KBM-7 (cell line): ENCODE data around the gene CECR2.

Source experiments
- DNase-seq: peaks from one replicate; pipeline ENCODE4 v3.0.0-alpha.2; 2015
- in situ Hi-C: fragments of 300-500 bp; cut with MboI; formaldehyde crosslinking; loops from 2 replicates; pipeline ENCODE4 v1.14.3; 2020; ENCODE audit warnings: low sequenced_read_pairs, low pct_unique_long_range_greater_than_20kb, mixed read lengths

Gene CECR2

GRCh38 chr22:17434856-17435255, 65.6 kb downstream of the CECR2 start:
- no peak for DNase-seq
- in situ Hi-C loops: loop anchor here (25.0 kb wide), 1 partner anchor 473 kb away; no protein-coding TSS in a partner anchor

DNA sequence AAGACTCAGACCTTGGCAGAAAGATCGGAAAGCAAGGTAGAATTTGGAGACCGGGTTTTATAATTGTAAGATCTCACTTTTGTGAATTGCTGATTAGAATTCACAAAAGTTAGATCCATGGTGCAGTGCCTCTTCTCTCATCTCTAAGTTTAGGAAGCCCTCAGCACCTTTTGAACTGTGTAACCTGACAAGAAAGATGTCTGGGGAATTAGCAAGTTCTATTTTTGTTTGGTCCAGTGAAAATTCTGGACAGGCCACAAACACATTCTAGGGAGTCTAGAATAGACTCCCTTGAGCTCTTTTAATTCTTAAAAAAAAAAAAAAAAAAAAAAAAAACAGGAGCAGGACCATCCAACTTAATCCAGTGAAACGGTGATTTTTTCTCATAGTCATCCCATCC, 66.1 kb downstream of the CECR2 start:
- in situ Hi-C loops: loop anchor here (25.0 kb wide), 1 partner anchor 473 kb away; no protein-coding TSS in a partner anchor
- DNase-seq: no peak

DNA sequence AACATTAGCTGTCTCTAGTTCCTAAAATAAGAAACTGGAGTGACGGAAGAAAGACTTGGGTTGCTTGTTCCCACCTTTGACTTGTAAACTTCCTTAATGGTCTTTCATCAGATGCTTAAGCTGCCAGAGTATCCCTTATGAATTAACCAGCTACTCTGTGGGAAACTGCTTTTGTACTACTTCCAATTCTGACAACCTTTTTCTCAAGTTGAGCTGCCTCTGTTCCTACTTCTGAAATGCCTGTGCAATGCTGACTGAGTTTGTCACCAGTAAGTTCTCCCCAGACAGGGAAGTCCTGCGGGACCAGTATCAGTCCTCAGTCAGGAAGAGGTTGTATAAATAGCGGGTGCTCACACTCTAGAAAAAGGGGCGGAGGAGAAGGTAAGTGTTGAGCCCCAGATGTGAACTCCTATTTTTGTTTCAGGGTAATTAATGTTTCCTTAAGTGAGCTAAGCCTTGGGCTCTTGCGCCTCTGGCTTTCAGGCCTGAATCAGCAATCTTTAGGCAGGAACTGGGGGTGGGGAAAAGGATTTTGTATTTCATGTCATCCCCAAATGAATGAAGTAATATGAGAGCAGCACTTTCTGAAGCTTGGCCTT, 67.2 kb downstream of the CECR2 start:
- in situ Hi-C loops: loop anchor here (25.0 kb wide), 1 partner anchor 474 kb away; no protein-coding TSS in a partner anchor
- DNase-seq: peak; percentile 21

- DNase-seq: no peak
- in situ Hi-C loops: loop anchor here (25.0 kb wide), 1 partner anchor 475 kb away; no protein-coding TSS in a partner anchor
Observed at GRCh38 chr22:17436981-17437412, 67.7 kb downstream of the CECR2 start.

DNA sequence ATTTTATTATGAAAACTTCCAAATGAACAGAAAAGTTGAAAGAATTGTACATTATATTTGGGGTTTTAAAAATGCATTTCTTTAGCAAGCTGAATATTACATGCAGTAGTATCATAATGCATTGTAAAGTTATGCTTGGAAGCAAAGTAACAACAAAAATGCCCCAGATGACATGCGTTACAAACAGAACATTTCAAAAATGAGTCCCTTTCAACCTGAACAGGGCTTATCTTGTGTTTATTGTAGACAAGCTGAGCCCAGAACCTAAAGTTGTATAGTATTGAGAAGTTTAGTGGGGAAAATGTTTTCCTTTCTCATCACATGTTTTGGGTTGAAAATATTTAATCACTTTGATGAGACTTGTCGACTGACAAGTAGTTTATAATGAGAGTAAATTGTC, 68.8 kb downstream of the CECR2 start:
- in situ Hi-C loops: loop anchor here (25.0 kb wide), 1 partner anchor 476 kb away; no protein-coding TSS in a partner anchor
- DNase-seq: no peak

- DNase-seq: no peak
- in situ Hi-C loops: loop anchor here (25.0 kb wide), 1 partner anchor 479 kb away; no protein-coding TSS in a partner anchor
Observed at GRCh38 chr22:17441326-17441725, 72.1 kb downstream of the CECR2 start.

DNA sequence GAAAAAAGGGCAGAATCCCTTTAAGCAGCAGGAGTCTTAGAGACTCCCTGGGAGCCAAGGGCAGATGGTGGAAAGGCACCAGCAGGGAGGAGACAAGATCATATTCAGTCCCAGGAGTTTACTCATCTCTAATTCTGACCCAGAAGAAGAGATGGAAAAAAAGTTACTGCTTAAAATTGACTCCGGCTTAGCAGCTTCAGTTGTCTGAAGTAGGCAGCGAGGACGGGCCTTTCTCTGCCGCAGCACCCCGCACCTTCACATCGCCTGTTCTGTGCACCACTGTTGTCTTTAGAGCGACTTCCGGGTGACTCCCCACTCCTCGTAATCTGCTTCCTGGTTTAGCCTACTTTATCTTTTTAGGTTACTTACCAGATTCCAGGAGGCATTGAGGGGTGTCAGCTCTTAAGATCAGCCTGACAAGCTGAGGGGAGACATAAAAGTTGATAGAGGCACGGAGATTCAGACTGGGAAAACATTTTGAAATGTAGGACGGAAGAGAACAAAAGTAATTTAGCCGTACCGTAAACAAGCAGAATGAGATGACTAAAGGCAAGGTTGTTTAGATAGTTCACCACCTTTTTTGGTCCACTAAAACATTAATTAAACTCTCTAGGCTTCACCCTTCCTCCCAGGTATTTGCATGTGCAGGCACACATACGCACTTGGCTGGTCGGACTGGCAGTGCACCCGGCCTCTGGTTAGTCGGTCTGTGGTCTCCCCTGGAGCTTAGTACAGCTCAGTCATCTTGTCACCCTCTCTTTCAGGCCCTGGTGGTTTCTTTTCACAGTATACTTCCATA, 74.3 kb downstream of the CECR2 start:
- DNase-seq: no peak
- in situ Hi-C loops: loop anchor here (25.0 kb wide), 1 partner anchor 481 kb away; no protein-coding TSS in a partner anchor

GRCh38 chr22:17444204-17444504, 74.9 kb downstream of the CECR2 start:
- no peak for DNase-seq
- in situ Hi-C loops: loop anchor here (25.0 kb wide), 1 partner anchor 482 kb away; no protein-coding TSS in a partner anchor

GRCh38 chr22:17446698-17447097, 77.4 kb downstream of the CECR2 start:
- in situ Hi-C loops: loop anchor here (25.0 kb wide), 1 partner anchor 484 kb away; no protein-coding TSS in a partner anchor

GRCh38 chr22:17451316-17451715, 82.1 kb downstream of the CECR2 start:
- no peak for DNase-seq
- in situ Hi-C loops: no loop called here

More at GRCh38 chr22:17446698-17447097, 77.4 kb downstream of the CECR2 start:
- no peak for DNase-seq

DNA sequence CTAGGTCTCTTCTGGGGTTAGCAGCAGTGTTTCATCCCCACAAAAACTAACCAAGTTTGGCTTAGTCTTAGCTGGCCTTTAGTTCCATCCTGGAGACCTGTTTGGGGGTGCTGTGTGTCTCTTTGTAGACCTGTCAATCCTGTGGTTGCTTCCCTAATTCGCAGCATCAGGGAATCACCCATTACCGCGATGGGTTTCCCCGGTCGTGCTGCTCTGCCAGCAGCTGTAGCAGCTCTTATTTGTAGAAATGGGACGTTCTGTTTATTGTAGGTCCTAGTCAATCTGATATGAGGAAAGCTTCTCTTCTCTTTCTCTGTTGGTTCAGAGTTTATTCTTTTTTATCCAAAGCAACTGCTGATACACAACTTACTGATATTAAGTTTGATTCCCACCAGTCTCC, 91.6 kb downstream of the CECR2 start:
- no peak for DNase-seq
- in situ Hi-C loops: no loop called here

GRCh38 chr22:17470880-17471500, 101.7 kb downstream of the CECR2 start:
- in situ Hi-C loops: no loop called here
- no peak for DNase-seq

DNA sequence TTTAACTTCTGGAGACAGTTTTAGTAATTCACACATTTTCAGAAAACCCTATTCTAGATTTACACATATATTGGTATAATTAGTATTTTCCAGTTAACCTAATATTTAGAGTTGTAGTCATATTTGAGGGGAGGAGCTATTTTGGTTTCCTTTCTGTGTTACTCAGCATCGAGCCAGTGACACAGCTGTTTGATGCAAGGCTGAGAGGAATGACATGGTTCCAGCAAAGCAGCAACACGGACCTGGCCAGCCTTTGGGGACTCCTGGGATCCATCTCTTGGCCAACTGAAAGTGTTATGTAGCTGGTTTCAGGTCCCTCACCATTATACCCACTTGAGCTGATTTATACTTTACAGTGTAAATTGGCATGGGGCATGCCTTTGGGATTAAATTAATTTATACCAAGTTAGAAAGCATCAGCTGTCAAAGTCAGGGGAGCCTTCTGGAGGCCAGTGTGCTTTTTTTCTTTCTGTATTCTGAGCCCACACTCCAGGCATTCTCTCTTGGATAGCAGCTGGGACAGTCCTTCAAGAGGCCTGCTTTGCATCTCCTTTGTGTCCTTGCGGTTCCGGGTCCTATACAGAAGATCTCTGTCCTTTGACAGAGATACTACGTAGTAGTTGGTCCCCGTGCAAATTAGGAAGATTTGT, 102.8 kb downstream of the CECR2 start:
- in situ Hi-C loops: no loop called here
- DNase-seq: no peak

- no peak for DNase-seq
Observed at GRCh38 chr22:17472932-17473331, 103.7 kb downstream of the CECR2 start.

DNA sequence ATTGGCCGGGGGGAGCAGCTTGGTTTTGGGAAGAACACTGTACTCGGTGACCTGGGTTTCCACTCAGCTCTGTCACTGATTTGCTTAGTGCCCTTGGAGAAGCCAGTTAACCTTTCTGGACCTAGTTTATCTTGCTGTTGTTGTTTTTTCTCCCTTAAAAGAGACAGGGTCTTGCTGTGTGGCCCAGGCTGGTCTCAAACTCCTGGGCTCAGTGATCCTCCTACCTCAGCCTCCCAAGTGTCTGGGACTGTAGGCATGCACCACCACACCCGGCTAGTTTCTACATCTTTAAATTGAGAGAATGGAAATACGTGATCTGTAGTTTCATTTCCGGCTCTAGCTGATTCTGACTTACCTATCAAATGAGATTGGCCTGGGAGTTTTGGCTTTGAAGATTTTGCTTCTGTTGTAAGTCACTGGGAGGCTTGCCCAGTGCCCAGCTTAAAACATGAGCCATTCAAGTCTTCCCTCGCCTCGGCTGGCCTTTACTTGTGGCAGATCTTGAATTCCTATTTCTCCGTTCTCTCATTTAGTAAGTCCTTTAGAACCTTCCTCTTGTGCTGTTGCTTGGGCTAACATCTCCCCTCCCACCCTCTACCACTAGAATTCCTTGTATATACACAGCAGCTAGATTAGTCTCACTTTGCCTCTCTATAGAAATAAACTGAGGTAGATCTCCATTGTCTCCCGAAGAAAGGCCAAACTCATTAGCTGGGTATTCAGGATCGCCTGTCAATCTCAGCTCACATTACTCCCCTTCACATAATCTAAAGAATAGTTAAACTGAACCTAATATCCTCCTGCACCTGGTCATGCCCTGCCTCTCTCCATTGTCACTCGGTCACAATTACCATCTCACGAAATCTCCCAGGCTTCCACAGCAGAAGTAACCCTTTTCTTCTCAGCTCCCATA, 106.3 kb downstream of the CECR2 start:
- in situ Hi-C loops: loop anchor here (25.0 kb wide), 1 partner anchor 538 kb away; no protein-coding TSS in a partner anchor
- DNase-seq: no peak

More at GRCh38 chr22:17472932-17473331, 103.7 kb downstream of the CECR2 start:
- in situ Hi-C loops: no loop called here

DNA sequence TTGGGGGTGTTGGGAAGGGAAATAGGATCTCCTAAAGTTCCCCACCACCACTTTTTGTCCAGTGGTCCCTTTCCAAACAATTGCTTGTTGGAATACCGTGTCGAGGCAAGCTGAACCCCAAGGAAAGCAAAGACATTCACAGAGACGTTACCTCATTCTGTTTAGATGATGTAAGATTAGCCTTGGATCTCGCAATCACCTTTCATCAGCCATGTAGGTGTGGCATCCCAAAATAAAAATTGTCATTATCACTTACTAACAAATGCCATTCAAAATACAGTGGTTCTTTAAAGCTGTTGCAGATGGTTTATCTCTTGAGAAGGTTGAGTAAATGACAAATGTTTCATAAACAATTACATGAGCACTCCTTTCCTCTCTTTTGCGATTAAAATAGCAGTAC, 107.6 kb downstream of the CECR2 start:
- no peak for DNase-seq
- in situ Hi-C loops: loop anchor here (25.0 kb wide), 1 partner anchor 540 kb away; no protein-coding TSS in a partner anchor

- in situ Hi-C loops: loop anchor here (25.0 kb wide), 1 partner anchor 540 kb away; no protein-coding TSS in a partner anchor
- peak; percentile 37 for DNase-seq
Observed at GRCh38 chr22:17477391-17477833, 108.2 kb downstream of the CECR2 start.

- in situ Hi-C loops: loop anchor here (25.0 kb wide), 1 partner anchor 542 kb away; no protein-coding TSS in a partner anchor
- no peak for DNase-seq
Observed at GRCh38 chr22:17479135-17479534, 109.9 kb downstream of the CECR2 start.
